Stimulated activated CD8-positive, alpha-beta memory T cell treated with anti-CD3 and anti-CD28 coated beads, Interleukin-4, amount 100 ng/mL, for 1 hour (primary cell): Measurements from ENCODE around the gene HNRNPC.
"Not testable (repeated sequence)": the region's sequence is repeated elsewhere in the genome, so short reads cannot be mapped to it uniquely, and the experiment has no call there.

Experiments used
- DNase-seq, 2 donors: peaks; one replicate each; pipeline ENCODE4 v3.0.0-alpha.2; 2020; ENCODE audit warnings: low read depth in 2 of 2, low spot score in 1 of 2

Gene HNRNPC

GRCh38 chr14:21248338-21248737 lies 20.9 kb downstream of the HNRNPC start:
- DNase-seq = no peak

DNA sequence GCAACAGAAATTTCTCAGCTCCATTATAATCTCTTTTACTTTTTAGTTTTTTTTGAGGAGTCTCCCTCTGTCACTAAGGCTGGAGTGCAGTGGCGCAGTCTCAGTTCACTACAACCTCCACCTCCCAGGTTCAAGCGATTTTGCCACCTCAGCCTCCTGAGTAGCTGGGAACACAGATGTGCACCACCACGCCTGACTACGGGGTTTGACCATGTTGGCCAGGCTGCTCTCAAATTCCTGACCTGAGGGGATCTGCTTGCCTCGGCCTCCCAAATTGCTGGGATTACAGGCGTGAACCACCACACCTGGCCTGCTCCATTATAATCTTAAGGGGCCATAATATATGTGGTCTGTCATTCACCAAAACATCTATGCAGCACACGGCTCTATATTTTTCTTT lies 23.4 kb downstream of the HNRNPC start:
- DNase-seq = no peak

GRCh38 chr14:21244544-21244943 lies 24.7 kb downstream of the HNRNPC start:
- no peak for DNase-seq

- no peak for DNase-seq
These were observed 27.9 kb downstream of the HNRNPC start for GRCh38 chr14:21241218-21241819.

- no peak for DNase-seq
These were observed 28.8 kb downstream of the HNRNPC start for GRCh38 chr14:21240417-21240816.

- DNase-seq = no peak
These were observed 30.3 kb downstream of the HNRNPC start for GRCh38 chr14:21238823-21239518.

DNA sequence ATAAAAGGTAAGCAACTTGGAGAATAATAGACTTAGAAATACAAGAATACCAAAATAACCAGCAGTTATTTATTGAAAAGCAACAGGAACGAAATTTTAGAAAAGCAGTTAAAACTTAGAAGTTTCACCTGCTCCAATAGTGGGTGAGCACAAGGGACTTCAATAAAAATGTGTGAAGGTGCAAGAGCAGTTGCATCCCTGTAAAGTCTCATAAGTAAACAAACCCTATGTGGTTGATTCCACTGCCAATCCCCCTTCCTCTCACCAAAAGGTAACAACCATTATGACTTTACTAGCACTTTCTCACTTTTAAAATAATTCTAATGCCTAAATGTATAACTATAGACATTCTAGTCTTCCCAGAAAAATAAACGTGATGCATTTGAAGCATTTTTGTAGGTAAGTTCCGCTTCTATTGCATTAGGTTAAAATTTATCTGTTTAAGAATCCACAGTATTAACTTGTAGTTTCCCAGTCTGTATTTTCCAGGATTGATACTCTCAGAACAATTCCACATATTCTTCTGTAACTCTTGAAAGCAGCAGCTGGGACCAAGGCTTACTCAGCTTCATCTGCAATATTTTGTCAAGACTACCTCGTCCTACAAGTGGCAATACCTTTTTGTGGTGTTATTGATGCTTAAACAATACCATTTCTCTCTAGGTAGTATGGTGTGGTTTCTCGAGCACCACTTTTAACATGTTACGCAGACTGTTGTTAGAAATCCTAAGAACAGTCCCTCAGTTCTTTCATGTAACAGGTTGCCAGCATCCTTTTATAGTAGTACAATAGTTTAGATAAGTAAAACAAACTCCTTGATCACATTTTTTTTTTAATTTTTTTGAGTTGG lies 32.1 kb downstream of the HNRNPC start:
- DNase-seq = no peak

- DNase-seq = no peak
These were observed 35.1 kb downstream of the HNRNPC start for GRCh38 chr14:21234112-21234511.

GRCh38 chr14:21233457-21234076 lies 35.7 kb downstream of the HNRNPC start:
- DNase-seq = no peak

- no peak for DNase-seq
These were observed 38.1 kb downstream of the HNRNPC start for GRCh38 chr14:21231020-21231652.

GRCh38 chr14:21229821-21230220 lies 39.4 kb downstream of the HNRNPC start:
- no peak for DNase-seq

DNA sequence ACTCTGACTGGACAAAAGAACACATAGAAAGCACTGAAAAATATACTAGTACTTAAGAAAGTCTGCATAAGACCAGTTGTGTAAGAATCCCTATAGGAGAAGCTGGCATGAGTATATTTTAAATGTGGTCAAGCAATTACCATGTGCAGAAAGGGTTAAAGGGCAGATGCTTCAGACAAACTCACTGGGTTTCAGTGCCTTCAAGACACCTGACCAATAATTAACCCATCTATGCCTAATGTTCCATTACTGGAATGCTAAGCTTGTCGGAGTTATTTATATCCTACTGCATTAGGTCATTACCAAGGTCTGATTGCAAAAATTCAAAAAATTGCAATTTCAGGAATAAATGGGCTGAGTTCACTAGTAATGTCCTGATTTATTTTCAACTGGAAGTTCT lies 41.3 kb downstream of the HNRNPC start:
- DNase-seq = no peak

DNA sequence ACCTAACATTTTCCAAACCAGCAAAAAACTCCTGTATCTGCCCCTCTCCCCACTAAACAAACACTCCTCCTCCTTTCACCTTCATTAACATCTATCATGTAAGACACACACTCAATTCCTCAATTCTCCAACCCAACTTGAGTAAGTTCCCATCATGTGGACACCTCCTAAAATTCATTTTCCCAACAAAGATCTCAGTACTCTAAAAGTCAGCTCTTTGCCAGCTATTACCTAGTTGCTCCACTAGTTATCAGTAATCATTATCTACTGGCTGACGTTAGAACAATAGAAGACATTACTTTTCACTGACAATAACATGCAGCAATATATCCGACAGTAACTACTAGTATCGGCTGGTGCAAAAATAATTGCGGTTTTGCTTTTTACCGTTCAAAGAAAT lies 42.1 kb downstream of the HNRNPC start:
- DNase-seq = no peak

DNA sequence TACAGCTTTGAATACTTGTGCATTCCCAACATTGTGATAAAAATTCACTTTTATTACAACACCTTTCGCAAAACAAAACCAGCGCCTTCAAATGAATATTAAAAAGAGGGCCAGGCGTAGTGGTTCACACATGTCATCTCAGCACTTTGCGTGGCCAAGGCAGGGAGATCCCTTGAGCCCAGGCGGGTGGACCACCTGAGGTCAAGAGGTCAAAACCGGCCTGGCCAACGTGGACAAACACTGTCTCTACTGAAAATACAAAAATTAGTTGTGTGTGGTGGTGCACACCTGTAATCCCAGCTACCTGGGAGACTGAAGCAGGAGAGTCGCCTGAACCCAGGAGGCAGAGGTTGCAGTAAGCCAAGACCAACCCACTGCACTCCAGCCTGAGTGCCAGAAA lies 42.8 kb downstream of the HNRNPC start:
- no peak for DNase-seq

GRCh38 chr14:21225164-21225563 lies 44.1 kb downstream of the HNRNPC start:
- not testable (repeated sequence) for DNase-seq

GRCh38 chr14:21220874-21221477 lies 48.3 kb downstream of the HNRNPC start:
- no peak for DNase-seq

- DNase-seq = no peak
These were observed 49.6 kb downstream of the HNRNPC start for GRCh38 chr14:21219561-21220111.

DNA sequence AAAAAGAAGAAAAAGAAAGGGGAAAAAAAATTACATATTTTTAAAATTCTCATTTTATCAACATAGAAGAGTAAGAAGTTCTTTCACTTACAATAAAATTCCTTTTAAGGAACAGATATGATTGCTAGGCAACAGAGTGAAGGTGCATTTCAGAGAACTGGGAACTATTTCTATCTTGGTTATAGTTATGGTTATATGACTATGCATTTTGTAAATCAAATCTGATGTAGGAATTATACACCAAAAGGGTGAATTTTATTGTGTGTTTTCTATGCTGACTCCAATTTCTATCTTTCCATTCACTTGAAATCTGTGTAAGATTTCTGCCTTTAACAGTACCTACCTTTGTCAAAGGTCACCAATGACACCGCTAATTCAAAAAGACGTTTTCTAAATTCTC lies 50.1 kb downstream of the HNRNPC start:
- DNase-seq = no peak

DNA sequence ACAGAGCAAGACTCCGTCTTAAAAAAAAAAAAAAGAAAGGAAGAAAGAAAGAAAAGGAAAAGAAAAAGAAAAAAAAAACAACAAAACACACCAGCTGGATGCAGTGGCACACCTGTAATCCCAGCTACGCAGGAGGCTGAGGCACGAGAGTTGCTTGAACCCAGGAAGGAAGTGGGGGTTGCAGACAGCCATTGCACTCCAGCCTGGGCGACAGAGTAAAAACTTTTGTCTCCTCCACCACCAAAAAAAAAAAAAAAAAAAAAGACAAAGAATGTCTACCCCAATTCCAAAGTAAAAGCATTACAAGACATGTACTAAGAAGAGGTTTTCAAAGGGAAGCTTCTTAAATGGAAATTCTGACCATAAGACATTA lies 53.4 kb downstream of the HNRNPC start:
- DNase-seq = no peak

DNA sequence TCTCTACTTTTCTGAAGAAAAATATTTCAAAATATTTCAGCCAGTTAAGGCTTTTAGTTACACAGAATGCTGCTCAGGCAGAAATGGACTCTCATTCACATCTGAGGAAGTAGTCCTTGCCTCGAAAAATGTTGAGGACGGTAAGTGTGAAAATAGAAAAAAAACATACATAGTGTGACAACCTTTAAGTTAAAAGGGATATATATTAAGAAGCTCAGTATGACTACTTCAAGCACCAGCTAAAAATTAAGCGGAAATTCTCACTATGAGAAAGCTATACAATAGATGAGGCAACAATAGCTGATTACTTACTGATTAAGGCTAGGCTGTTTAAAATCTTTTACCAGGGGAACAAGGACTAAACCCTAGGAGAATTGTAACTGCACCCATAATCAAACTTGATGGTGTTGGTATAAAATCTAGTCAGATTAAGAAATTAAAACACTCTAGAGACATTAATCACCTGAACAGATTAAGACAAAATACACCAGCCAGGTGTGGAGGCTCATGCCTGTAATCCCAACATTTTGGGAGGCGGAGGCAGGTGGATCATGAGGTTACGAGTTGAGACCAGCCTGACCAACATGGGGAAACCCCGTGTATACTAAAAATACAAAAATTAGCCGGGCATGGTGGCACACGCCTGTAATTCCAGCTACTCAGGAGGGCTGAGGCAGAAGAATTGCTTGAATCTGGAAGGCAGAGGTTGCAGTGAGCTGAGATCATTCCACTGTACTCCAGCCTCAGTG lies 53.9 kb downstream of the HNRNPC start:
- DNase-seq = no peak
